GM19328 (cell line): ENCODE results near the gene DET1.
"Not testable (repeated sequence)": the region's sequence is repeated elsewhere in the genome, so short reads cannot be mapped to it uniquely, and the experiment has no call there.

Experiments
- ATAC-seq: cut with Tn5 transposase; IDR thresholded peaks from one replicate; pipeline ENCODE4 v1.9.1; 2021; ENCODE audit warnings: mild to moderate bottlenecking, moderate library complexity; ENCODE audit not compliant: unreplicated experiment

Gene DET1

DNA sequence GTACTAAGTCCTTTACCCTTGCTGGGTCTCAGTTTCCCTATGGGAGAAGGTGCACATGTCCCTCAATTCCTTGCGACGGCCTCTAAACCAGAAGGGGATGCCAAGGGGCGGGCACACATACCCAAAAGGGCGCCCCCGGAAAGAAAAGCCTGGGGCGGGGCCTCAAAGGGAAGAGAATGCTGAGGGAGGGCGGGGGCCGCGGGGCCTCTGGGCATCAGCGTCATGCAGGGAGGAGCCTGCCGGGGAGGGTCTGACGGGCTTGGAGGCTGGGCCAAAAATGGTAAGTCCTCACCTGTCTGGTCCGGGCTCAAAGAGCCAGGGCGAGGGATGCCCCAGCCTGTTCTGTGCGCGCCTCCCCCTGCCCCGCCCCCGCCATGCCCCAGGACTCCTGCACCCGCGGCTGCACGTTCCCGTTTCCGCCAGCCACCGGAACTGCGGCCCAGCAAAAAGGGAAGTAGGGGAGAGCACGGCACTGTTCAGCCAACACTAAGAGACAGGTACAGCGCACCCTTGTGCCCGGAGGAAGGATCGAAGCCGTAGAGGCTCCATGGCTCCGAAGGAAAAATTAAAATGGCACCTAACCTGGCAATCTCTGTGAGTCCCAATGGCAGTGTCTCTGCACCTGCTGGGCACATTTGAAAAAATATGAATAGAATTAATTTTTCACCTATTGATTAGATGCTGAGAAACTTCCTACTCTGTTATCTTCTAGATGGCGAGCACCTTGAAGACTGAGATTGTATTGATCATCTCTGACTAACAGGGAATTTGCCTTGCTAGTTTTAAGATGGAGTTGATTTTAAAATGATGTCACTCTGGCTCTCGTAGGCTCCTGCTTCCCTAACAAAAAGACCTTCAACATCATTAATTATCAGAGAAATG lies at the start of gene DET1:
Gene DET1 (minus strand): TSS at position 434 of the 882 bp plus-strand sequence. CDS start 14,976 bp downstream, outside the sequence.
- peak; percentile 98 for ATAC-seq

GRCh38 chr15:88591384-88591783 lies 44.9 kb upstream of the DET1 start:
- no peak for ATAC-seq

DNA sequence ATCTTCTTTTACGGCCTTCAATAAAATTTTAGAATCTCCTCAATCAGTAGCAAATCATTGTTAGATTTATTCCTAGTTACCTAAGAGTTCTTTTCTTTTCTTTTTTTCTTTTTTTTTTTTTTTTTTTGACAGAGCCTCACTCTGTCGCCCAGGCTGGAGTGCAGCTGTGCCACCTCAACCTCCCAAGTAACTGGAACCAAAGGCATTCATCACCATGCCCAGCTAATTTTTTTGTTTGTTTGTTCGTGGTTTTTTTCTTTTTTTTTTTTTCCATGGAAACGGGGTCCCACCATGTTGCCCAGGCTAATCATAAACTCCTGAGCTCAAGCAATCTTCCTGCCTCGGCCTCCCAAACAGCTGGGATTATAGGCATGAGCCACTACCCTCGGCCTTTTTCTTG lies 44.3 kb upstream of the DET1 start:
- ATAC-seq = no peak

DNA sequence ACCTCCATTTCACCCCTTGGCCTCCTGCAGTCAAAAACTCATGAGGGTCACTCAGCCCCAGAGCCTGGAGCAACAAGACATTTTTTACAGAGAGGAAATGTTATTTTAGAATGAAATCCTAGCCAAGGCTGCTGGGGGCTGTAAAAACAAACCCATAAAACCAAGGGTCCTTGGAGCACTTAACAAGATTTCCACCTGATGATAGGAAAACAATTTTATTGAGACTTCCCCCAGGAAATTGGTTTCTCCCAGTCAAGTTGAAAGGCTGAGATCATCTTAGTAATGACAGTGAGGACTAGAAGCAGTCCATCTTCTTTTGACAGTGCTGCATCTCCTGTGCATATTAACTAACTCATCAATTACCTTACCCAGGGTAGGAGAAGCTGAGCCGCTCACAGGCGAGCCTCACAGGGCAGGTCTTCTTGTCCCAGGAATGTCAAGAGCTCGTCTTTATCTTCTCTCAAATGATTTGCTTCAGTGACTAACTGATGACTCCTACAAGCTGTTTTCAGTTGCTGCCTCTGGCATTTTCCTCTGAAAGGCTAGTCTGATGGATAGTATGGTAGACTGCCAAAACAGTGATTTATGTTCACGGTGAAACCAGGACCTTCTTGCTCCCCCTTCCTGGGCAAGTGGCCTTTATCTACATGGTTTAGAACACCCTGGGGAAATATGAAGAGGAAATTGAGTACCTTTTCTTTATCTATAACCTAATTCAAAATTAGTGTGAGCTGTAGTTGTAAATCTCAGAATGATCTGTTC lies 40.1 kb upstream of the DET1 start:
- no peak for ATAC-seq

GRCh38 chr15:88580532-88580931 lies 34.1 kb upstream of the DET1 start:
- ATAC-seq = no peak

DNA sequence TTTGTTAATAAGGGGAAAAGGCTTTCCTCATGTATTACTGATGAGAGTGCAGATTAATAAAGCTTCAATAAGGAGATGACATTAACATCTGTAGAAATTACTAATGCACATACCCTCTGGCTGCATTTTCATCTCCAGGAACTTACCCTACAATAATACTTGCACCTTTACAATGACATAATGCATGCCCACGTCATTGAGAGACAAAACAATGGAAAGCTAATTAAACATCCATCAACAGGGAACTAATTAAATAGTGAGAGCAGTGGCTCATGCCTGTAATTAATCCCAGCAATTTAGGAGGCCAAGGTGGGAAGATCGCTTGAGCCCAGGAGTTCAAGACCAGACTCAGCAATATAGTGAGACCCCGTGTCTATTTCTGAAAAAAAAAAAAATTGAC lies 32.8 kb upstream of the DET1 start:
- ATAC-seq = no peak

GRCh38 chr15:88574655-88575054 lies 28.2 kb upstream of the DET1 start:
- no peak for ATAC-seq

- ATAC-seq = no peak
Observed at GRCh38 chr15:88574077-88574476, 27.6 kb upstream of the DET1 start.

DNA sequence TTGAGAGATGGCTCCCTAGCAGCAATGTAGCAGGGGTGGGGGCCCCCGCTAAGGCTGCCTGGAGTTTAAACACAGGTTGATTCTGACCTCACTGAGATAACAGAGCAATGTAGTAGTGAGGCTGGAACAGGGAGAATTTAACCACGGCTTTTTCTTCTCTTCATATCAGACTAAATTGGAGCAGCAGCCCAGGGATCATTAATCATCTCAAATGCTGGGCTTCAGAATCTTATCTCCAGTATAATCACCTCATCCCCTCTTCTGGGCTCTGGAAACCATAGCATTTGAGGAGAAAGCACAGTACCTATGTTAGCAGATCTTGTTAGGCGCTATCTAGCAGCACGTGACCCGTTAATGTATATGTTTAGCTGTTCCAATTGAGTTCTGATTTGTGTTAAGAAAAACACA lies 25.4 kb upstream of the DET1 start:
- ATAC-seq = no peak

- ATAC-seq = no peak
Observed at GRCh38 chr15:88571153-88571851, 24.8 kb upstream of the DET1 start.

DNA sequence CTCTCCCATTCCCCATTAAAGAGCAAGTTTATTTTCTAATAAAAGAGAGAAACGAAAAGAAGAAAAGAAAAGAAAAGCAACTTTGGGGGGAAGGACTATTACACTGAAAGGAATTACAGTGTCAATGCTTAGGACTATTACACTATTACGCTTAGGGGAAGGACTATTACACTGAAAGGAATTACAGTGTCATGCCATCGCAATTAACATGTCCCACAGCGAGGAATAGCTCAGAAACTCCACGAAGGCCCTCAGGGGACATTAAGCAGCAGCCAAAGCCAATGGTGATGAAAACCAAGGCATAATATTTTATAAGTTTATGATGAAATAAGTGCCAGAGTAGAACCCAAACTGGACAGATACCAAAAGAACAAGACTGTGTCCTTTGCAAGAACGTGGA lies 22.1 kb upstream of the DET1 start:
- no peak for ATAC-seq

DNA sequence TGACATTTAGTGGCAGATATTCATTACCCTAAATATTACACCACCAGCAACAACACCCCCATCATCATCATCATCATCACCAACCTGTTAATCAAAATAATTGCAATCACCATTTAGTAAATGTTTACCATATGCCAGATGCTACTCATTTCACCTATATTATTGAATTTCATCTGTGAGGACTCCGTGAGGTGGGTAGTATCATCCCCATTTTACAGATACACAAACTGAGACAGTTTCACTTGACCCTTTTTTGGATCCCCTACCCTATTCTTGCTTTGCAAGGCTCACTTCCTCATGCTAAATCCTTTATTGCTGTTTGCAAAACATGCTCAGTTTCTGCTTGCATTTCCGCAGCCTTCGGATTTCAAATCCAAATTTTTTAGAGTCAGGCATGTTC lies 18.3 kb upstream of the DET1 start:
- ATAC-seq = no peak

- no peak for ATAC-seq
Observed at GRCh38 chr15:88563638-88564037, 17.2 kb upstream of the DET1 start.

GRCh38 chr15:88559565-88559964 lies 13.1 kb upstream of the DET1 start:
- not testable (repeated sequence) for ATAC-seq

- not testable (repeated sequence) for ATAC-seq
Observed at GRCh38 chr15:88558026-88558425, 11.5 kb upstream of the DET1 start.

DNA sequence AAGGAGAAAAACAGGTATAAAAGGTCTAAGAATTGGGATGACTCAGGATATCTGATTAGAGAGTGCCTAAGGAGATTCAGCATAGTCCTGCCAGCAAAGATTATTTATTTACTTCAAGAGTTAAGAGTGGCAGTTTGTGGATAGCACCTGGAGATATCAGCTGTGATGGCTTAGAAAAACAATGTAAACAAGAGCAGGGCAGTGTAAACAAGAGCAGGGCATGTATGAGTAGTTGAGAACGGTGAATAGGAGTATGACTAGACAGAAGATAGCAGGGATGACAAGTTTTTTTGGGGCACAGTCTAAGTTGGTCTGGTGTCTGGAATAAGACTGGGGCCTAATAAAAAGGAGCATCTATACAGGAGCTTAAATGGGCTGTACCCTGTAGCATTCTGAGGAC lies 1.5 kb upstream of the DET1 start:
- ATAC-seq = not testable (repeated sequence)

DNA sequence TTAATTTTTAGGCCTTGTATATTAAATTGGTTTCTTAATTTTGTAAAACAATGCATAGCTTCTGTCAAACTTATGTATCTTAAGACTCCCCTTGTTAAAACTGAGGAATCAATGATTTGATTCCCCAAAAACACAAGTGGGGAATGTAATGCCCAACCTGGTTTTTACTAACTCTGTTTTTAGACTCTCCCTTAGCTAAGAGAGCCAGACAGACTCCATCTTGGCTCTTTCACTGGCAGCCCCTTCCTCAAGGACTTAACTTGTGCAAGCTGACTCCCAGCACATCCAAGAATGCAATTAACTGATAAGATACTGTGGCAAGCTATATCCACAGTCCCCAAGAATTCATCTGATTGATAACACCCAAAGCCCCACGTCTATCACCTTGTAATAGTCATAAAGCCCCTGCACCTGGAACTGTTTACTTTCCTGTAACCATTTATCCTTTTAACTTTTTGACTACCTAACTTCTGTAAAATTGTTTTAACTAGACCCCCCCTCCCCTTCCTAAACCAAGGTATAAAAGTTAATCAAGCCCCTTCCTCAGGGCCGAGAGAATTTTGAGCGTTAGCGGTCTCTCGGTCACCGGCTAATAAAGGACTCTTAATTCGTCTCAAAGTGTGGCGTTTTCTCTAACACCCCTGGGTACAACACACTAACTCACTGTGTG lies 768 bp downstream of the DET1 start:
- ATAC-seq = not testable (repeated sequence)

- no peak for ATAC-seq
Observed at GRCh38 chr15:88543065-88543776, 3.3 kb downstream of the DET1 start.

DNA sequence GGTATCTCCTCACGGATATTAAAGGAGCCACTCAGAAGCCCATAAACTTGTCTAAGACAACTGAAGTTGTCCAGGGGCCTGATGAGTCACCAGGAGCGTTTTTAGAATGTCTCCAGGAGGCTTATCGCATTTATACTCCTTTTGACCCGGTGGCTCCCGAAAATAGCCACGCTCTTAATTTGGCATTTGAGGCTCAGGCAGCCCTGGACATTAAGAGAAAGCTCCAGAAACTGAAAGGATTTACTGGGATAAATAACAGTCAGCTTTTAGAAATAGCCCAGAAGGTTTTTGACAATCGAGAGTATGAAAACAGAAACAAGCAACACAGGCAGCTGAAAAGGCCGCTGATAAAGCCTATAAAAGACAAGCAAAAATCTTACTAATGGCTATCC lies 4.1 kb downstream of the DET1 start:
- ATAC-seq = no peak

DNA sequence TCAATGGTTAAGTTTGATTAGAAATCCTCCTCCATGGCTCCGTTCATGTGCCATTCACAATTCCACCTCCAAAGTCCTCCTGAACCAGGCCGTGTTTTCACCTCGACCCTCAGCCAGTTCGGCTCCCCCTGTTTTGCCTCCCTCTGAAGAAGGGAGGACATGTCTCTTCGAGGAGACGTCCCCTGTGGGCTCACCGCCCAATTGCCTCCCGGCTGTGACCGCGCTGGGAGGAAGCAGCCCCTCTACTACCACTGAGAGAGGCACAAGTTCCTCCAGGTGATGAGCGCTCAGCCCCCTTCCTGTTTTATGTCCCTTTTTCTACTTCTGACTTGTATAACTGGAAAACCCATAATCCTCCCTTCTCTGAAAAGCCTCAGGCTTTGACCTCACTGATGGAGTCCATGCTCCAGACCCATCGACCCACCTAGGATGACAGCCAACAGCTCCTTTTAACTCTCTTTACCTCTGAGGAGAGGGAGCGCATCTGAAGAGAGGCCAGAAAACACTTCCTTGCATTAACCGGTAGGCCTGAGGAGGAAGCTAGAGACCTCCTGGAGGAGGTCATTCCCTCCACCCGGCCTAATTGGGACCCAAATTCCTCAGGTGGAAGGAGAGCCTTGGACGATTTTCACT lies 4.7 kb downstream of the DET1 start:
- ATAC-seq = no peak
